OCI-LY3 (cell line): Measurements from ENCODE around the gene GRM4.

Experiments
- H2AFZ ChIP-seq: fragments of 200-600, 300-600 bp; shearing (Covaris generic); 2 replicates; pipeline ENCODE4 v1.6.0; 2014; ENCODE audit warnings: antibody characterized with exemption, low read depth, low read length
- H3K27ac ChIP-seq: fragments of 200-600, 300-600 bp; sonication (generic); 2 replicates; pipeline ENCODE4 v1.5.1; 2014; ENCODE audit warnings: mild to moderate bottlenecking, low read length, moderate library complexity, mixed read lengths
- H3K27me3 ChIP-seq: fragments of 200-600, 300-600 bp; sonication (generic); 2 replicates; pipeline ENCODE4 v1.6.1; 2014; ENCODE audit warnings: low read depth, low read length, mixed read lengths
- H3K36me3 ChIP-seq: fragments of 200-600, 300-600 bp; sonication (generic); replicated peaks from 2 replicates; pipeline ENCODE3; 2014; ENCODE audit warnings: low read depth, low read length, mixed read lengths
- H3K4me1 ChIP-seq: fragments of 300-600, 200-600 bp; sonication (generic); 2 replicates; pipeline ENCODE4 v1.6.1; 2014; ENCODE audit warnings: low read length, mixed read lengths
- H3K4me2 ChIP-seq: fragments of 200-600, 300-600 bp; sonication (generic); 2 replicates; pipeline ENCODE4 v1.6.1; 2014; ENCODE audit warnings: low read length, mixed read lengths
- H3K4me3 ChIP-seq: fragments of 300-600, 200-600 bp; sonication (generic); 2 replicates; pipeline ENCODE4 v1.5.1; 2014; ENCODE audit warnings: antibody characterized with exemption, mild to moderate bottlenecking, low read length, moderate library complexity
- H3K79me2 ChIP-seq: fragments of 300-600, 200-600 bp; shearing (Covaris generic); 2 replicates; pipeline ENCODE4 v1.6.1; 2014; ENCODE audit warnings: mild to moderate bottlenecking, low read length, mixed read lengths
- H3K9ac ChIP-seq: fragments of 300-600, 200-600 bp; shearing (Covaris generic); 2 replicates; pipeline ENCODE4 v1.6.0; 2014; ENCODE audit warnings: mild to moderate bottlenecking, low read length, moderate library complexity
- H3K9me3 ChIP-seq: fragments of 200-600, 300-600 bp; shearing (Covaris generic); 2 replicates; pipeline ENCODE4 v1.6.1; 2014; ENCODE audit warnings: low read length, mixed read lengths; ENCODE audit not compliant: insufficient read depth
- H4K20me1 ChIP-seq: fragments of 200-600, 300-600 bp; sonication (generic); 2 replicates; pipeline ENCODE4 v1.6.1; 2016; ENCODE audit warnings: low read length, mixed read lengths; ENCODE audit not compliant: insufficient read depth
- CTCF ChIP-seq: fragments of 200-600, 300-600 bp; sonication (generic); IDR thresholded peaks from 2 replicates; pipeline ENCODE4 v1.5.1; 2014; ENCODE audit warnings: antibody characterized with exemption, low read length, low read depth
- EZH2phosphoT487 ChIP-seq: fragments of 200-600 bp; shearing (Covaris generic); IDR thresholded peaks from 2 replicates; pipeline ENCODE4 v1.6.1; 2018; ENCODE audit warnings: antibody characterized with exemption, mixed run types, low read depth

Gene GRM4

DNA sequence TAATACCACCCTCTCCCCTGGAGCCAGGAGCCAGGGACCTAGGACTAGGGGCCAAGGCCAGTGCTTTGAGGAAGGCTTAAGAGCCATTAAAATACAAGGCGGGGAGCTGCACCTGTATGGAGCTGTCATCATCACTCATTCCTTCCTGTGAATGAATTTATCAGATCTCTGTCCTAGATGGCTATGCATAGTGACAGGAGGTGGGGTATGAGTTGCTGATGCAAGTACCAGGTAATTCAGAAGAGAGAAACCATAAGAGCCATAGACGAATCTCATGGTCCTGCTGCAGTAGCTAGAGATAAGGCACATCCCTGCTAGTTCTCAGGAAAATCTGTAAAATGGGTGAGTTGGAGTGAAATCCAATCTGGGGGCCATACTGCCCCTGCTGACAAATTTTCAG lies 10.3 kb downstream of the GRM4 start:
- TF ChIP-seq CTCF (no peak), EZH2phosphoT487 (no peak)
- Histone ChIP-seq H3K36me3 (no peaks in the 10 kb centered on the region), H3K4me3 (no peak overlapping the region), H3K27ac (no peak overlapping the region), H3K4me1 (no peaks in the 10 kb centered on the region), H3K79me2 (no peaks in the 10 kb centered on the region), H3K9ac (no peak overlapping the region), H4K20me1 (no peaks in the 10 kb centered on the region), H3K27me3 (no peaks in the 10 kb centered on the region), H3K4me2 (no peak overlapping the region), H3K9me3 (no peaks in the 10 kb centered on the region), H2AFZ (no peak overlapping the region)

- H3K4me1 ChIP-seq: no peaks in the 10 kb centered on the region
Observed at GRCh38 chr6:34132486-34133185, 13.3 kb downstream of the GRM4 start.

DNA sequence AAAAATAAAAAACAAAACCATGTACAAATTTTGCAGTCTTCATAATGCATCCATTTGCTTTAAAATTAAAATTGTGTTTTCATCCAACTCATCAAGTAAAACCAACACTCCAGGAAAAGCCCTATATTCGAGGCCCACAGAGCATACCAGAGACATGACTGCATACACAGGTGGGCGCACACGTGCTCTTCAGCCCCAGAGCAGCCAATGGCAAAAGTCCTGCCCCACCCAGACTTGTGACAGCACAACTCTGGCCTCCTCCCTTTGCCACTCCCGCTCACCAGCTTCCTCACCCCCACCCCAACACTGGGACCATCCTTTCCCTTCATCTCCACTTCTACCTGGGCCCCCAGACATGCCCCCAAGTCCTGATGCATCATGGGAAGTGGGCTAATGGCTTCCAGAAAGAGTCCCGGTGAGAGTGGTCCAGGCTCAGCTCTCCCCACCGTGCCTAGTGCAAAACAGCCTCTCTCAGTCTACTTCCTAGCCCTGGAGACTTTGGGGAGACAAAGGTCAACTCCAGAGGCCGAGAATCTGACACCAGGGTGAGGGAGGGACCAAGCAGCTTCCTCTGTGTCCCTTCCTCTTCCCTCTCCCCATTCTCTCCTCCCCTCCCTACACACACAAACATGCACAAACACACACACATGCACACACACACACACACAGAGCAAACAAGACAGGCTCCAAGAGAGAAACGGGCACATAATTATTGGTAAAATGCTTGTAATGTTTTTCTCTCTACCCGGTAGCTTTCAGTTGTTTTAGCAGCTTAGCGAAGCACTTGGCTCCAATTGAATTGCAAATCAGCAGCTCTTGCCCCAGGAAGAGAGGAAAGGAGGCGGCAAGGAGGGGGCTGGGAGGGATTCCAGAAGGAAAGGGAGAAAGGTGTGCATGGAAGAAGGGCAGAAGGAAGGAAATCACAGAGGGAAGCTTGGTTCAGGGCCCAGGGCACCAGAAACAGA lies 14.3 kb downstream of the GRM4 start:
- no peak overlapping the region for H3K9ac ChIP-seq
- TF ChIP-seq CTCF (no peak), EZH2phosphoT487 (no peak)
- no peak overlapping the region for H3K27ac ChIP-seq
- H3K79me2 ChIP-seq: no peaks in the 10 kb centered on the region
- H2AFZ ChIP-seq: no peak overlapping the region
- no peaks in the 10 kb centered on the region for H3K27me3 ChIP-seq
- H3K9me3 ChIP-seq: no peaks in the 10 kb centered on the region
- no peaks in the 10 kb centered on the region for H4K20me1 ChIP-seq
- H3K4me2 ChIP-seq: no peak overlapping the region
- no peak overlapping the region for H3K4me3 ChIP-seq
- H3K4me1 ChIP-seq: no peaks in the 10 kb centered on the region
- no peaks in the 10 kb centered on the region for H3K36me3 ChIP-seq

More at GRCh38 chr6:34132486-34133185, 13.3 kb downstream of the GRM4 start:
- Histone ChIP-seq H3K9me3 (no peaks in the 10 kb centered on the region), H4K20me1 (no peaks in the 10 kb centered on the region), H3K9ac (no peak overlapping the region), H2AFZ (no peak overlapping the region), H3K36me3 (no peaks in the 10 kb centered on the region), H3K4me3 (no peak overlapping the region), H3K27me3 (no peaks in the 10 kb centered on the region), H3K79me2 (no peaks in the 10 kb centered on the region), H3K4me2 (no peak overlapping the region), H3K27ac (no peak overlapping the region)
- TF ChIP-seq CTCF (no peak), EZH2phosphoT487 (no peak)

GRCh38 chr6:34130862-34131261 lies 15.0 kb downstream of the GRM4 start:
- Histone ChIP-seq H3K27ac (no peak overlapping the region), H3K9ac (no peak overlapping the region), H2AFZ (no peak overlapping the region), H3K4me1 (no peaks in the 10 kb centered on the region), H3K4me2 (no peak overlapping the region), H3K36me3 (no peaks in the 10 kb centered on the region), H3K4me3 (no peak overlapping the region), H4K20me1 (no peaks in the 10 kb centered on the region), H3K9me3 (no peaks in the 10 kb centered on the region), H3K27me3 (no peaks in the 10 kb centered on the region), H3K79me2 (no peaks in the 10 kb centered on the region)
- TF ChIP-seq CTCF (no peak), EZH2phosphoT487 (no peak)
